ENCODE measurements around the gene OTUD7B.
"Not testable (repeated sequence)": the region's sequence is repeated elsewhere in the genome, so short reads cannot be mapped to it uniquely, and the experiment has no call there.

DNA sequence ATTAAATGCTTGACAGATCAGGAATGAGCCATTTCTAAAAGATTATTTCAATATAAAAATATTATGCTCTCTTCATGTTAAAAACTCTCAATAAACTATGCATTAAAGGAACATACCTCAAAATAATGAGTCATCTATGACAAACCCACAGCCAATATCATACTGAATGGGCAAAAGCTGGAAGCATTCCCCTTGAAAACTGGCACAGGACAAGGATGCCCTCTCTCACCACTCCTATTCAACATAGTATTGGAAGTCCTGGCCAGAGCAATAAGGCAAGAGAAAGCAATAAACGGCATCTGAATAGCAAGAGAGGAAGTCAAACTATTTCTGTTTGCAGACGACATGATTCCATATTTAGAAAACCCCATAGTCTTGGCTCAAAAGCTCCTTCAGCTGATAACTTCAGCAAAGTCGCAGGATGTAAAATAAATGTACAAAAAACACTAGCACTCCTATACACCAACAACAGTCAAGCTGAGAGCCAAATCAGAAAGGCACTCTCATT is 41.4 kb upstream of the OTUD7B start:
- not testable (repeated sequence) for TF ChIP-seq RNF2 (IDR thresholded peaks at IDR 0.05); FOXM1 (IDR thresholded peaks at IDR 0.05; ENCODE audit: low read depth); FOXM1 (CRISPR knock-in tag; IDR thresholded peaks at IDR 0.05; ENCODE audit: low read depth); ZFP1 (CRISPR knock-in tag; IDR thresholded peaks at IDR 0.05); CTCF (IDR thresholded peaks at IDR 0.05 in 2 of 3, conservative IDR thresholded peaks at IDR 0.05 in 1 of 3; ENCODE audit: insufficient read depth in 2 of 3, low read depth in 1 of 3, low read length in 3 of 3); SIN3B (IDR thresholded peaks at IDR 0.05; ENCODE audit: low read depth); IRF1 (CRISPR knock-in tag; IDR thresholded peaks at IDR 0.05; ENCODE audit: borderline replicate concordance); MAFK (IDR thresholded peaks at IDR 0.05; ENCODE audit: low read length); ZNF561 (CRISPR knock-in tag; conservative IDR thresholded peaks at IDR 0.05); NRF1 (conservative IDR thresholded peaks at IDR 0.05 in 1 of 2, IDR thresholded peaks at IDR 0.05 in 1 of 2)

All from K562 (cell line).